H9 (cell line): ENCODE data around the gene CTPS1. TPM values are rescaled to one million over a fixed set of nuclear protein-coding genes. Genes with fewer than 3 reads are reported as not detected.

Experiments used
- DNase-seq: peaks from one replicate; pipeline ENCODE4 v3.0.0-alpha.2; 2017
- H2AFZ ChIP-seq: one replicate; pipeline ENCODE4 v1.6.1; 2013; ENCODE audit warnings: mild to moderate bottlenecking, low read length, control low read depth, moderate library complexity
- H2AK5ac ChIP-seq: 2 replicates; pipeline ENCODE4 v1.6.1; 2013; ENCODE audit warnings: low read length, control low read depth, mixed read lengths; ENCODE audit not compliant: insufficient read length
- H2BK120ac ChIP-seq: one replicate; pipeline ENCODE4 v1.6.1; 2013; ENCODE audit warnings: low read depth, mild to moderate bottlenecking, low read length, control low read depth, inconsistent platforms; ENCODE audit not compliant: poor library complexity, severe bottlenecking
- H2BK12ac ChIP-seq: 2 replicates; pipeline ENCODE4 v1.6.1; 2013; ENCODE audit warnings: low read length, control low read depth, mixed read lengths, low read depth; ENCODE audit not compliant: insufficient read length
- H2BK15ac ChIP-seq: 2 replicates; pipeline ENCODE4 v1.6.1; 2013; ENCODE audit warnings: low read depth, low read length, control low read depth
- H2BK20ac ChIP-seq: one replicate; pipeline ENCODE4 v1.6.1; 2013; ENCODE audit warnings: low read depth, mild to moderate bottlenecking, low read length, control low read depth, inconsistent platforms; ENCODE audit not compliant: poor library complexity, severe bottlenecking
- H2BK5ac ChIP-seq: 2 replicates; pipeline ENCODE4 v1.6.1; 2013; ENCODE audit warnings: low read length, control low read depth, mixed read lengths; ENCODE audit not compliant: insufficient read length
- H3K14ac ChIP-seq: 2 replicates; pipeline ENCODE4 v1.6.1; 2013; ENCODE audit warnings: low read length, control low read depth; ENCODE audit not compliant: insufficient read depth
- H3K18ac ChIP-seq: 2 replicates; pipeline ENCODE4 v1.6.1; 2013; ENCODE audit warnings: low read depth, mild to moderate bottlenecking, mixed read lengths, low read length, control low read depth; ENCODE audit not compliant: insufficient read length
- H3K23ac ChIP-seq: 2 replicates; pipeline ENCODE4 v1.6.1; 2013; ENCODE audit warnings: low read length, control low read depth, mixed read lengths, low read depth; ENCODE audit not compliant: insufficient read length
- H3K23me2 ChIP-seq: 2 replicates; pipeline ENCODE4 v1.6.1; 2013; ENCODE audit warnings: low read depth, mild to moderate bottlenecking, mixed read lengths, low read length, control low read depth; ENCODE audit not compliant: insufficient read length, poor library complexity, severe bottlenecking
- H3K27ac ChIP-seq: 2 replicates; pipeline ENCODE4 v1.5.1; 2013; ENCODE audit warnings: low read length, control low read depth, mixed read lengths, low read depth; ENCODE audit not compliant: insufficient read length
- H3K27me3 ChIP-seq: 2 replicates; pipeline ENCODE4 v1.6.1; 2013; ENCODE audit warnings: low read length, control low read depth, inconsistent platforms; ENCODE audit not compliant: insufficient read depth
- H3K4ac ChIP-seq: 2 replicates; pipeline ENCODE4 v1.6.1; 2013; ENCODE audit warnings: low read depth, mild to moderate bottlenecking, control low read depth, inconsistent platforms, low read length, moderate library complexity
- H3K4me1 ChIP-seq: 2 replicates; pipeline ENCODE4 v1.6.1; 2013; ENCODE audit warnings: low read length, control low read depth, inconsistent platforms; ENCODE audit not compliant: insufficient read depth
- H3K4me2 ChIP-seq: 2 replicates; pipeline ENCODE4 v1.6.1; 2013; ENCODE audit warnings: low read length, control low read depth, mixed read lengths; ENCODE audit not compliant: insufficient read length, insufficient read depth
- H3K56ac ChIP-seq: 2 replicates; pipeline ENCODE4 v1.6.1; 2013; ENCODE audit warnings: low read depth, mild to moderate bottlenecking, mixed read lengths, low read length, control low read depth; ENCODE audit not compliant: insufficient read length
- H3K79me1 ChIP-seq: 2 replicates; pipeline ENCODE4 v1.6.1; 2013; ENCODE audit warnings: low read depth, mild to moderate bottlenecking, moderate library complexity, low read length, control low read depth, inconsistent platforms; ENCODE audit not compliant: insufficient read depth, poor library complexity, severe bottlenecking
- H3K79me2 ChIP-seq: 2 replicates; pipeline ENCODE4 v1.6.1; 2013; ENCODE audit warnings: low read length, control low read depth, inconsistent platforms; ENCODE audit not compliant: insufficient read depth
- H3K9ac ChIP-seq: 2 replicates; pipeline ENCODE4 v1.6.1; 2013; ENCODE audit warnings: low read length, control low read depth, mixed read lengths; ENCODE audit not compliant: insufficient read length; ENCODE audit errors: extremely low read depth
- H3K9me3 ChIP-seq: one replicate; pipeline ENCODE4 v1.6.1; 2013; ENCODE audit warnings: low read depth, low read length, inconsistent platforms; ENCODE audit not compliant: control insufficient read depth
- H3T11ph ChIP-seq: one replicate; pipeline ENCODE4 v1.6.1; 2013; ENCODE audit warnings: mild to moderate bottlenecking, low read length, control low read depth, inconsistent platforms
- H4K20me1 ChIP-seq: one replicate; pipeline ENCODE4 v1.6.1; 2013; ENCODE audit not compliant: control insufficient read depth, insufficient read length, insufficient read depth
- H4K5ac ChIP-seq: 2 replicates; pipeline ENCODE4 v1.6.1; 2013; ENCODE audit warnings: low read depth, mild to moderate bottlenecking, mixed read lengths, low read length, control low read depth; ENCODE audit not compliant: insufficient read length
- H4K8ac ChIP-seq: replicated peaks from 2 replicates; pipeline ENCODE4 v1.6.1; 2013; ENCODE audit warnings: low read length, control low read depth, mixed read lengths, low read depth; ENCODE audit not compliant: insufficient read length
- H4K91ac ChIP-seq: 2 replicates; pipeline ENCODE4 v1.6.1; 2013; ENCODE audit warnings: low read depth, mild to moderate bottlenecking, moderate library complexity, mixed read lengths, low read length, control low read depth; ENCODE audit not compliant: insufficient read length
- H3K27ac Mint-ChIP-seq, 3 experiments: 2 replicates in 2 of 3; 3 replicates in 1 of 3; pipeline ENCODE4 v1.8.0; 2020 to 2021; ENCODE audit warnings: mixed read lengths in 3 of 3, mild to moderate bottlenecking in 1 of 3, moderate library complexity in 1 of 3
- H3K27me3 Mint-ChIP-seq: 2 replicates; pipeline ENCODE4 v1.8.0; 2021; ENCODE audit warnings: low read depth, mild to moderate bottlenecking, moderate library complexity, mixed read lengths
- H3K36me3 Mint-ChIP-seq, 3 experiments: 2 replicates in 2 of 3; 3 replicates in 1 of 3; pipeline ENCODE4 v1.8.0; 2020 to 2021; ENCODE audit warnings: low read depth in 3 of 3, mixed read lengths in 3 of 3; ENCODE audit not compliant: insufficient read depth in 1 of 3
- H3K4me1 Mint-ChIP-seq, 2 experiments: 2 replicates each; pipeline ENCODE4 v1.8.0; 2020; ENCODE audit warnings: mixed read lengths in 2 of 2
- H3K4me3 Mint-ChIP-seq, 2 experiments: 2 replicates in 1 of 2; 3 replicates in 1 of 2; pipeline ENCODE4 v1.8.0; 2020 to 2021; ENCODE audit warnings: mild to moderate bottlenecking in 2 of 2, mixed read lengths in 2 of 2, moderate library complexity in 1 of 2
- H3K9me3 Mint-ChIP-seq, 2 experiments: 2 replicates in 1 of 2; 3 replicates in 1 of 2; pipeline ENCODE4 v1.8.0; 2020; ENCODE audit warnings: mild to moderate bottlenecking in 2 of 2, mixed read lengths in 2 of 2, moderate library complexity in 1 of 2
- CTCF ChIP-seq: fragments of 200-600 bp; sonication (generic); conservative IDR thresholded peaks from 3 replicates; pipeline ENCODE4 v1.8.0; 2021; ENCODE audit warnings: antibody characterized with exemption, mild to moderate bottlenecking
- WGBS: extraction: QIAGEN DNeasy Blood & Tissue Kit; methylation state at CpG from one replicate; pipeline ENCODE4 v1.1.7; 2013; ENCODE audit warnings: missing lambda C conversion rate, low lambda C conversion rate, mixed read lengths; ENCODE audit not compliant: insufficient read length; ENCODE audit errors: extremely low coverage; 5-methylcytosine and 5-hydroxymethylcytosine counted together
- total RNA-seq: library from RNA; stranded (reverse); gene quantifications from 2 replicates; pipeline ENCODE4 v1.2.1, GENCODE V29; 2021

CTPS1 gene
- total RNA-seq, 1 experiment from 2014 or later, result 105 TPM

DNA sequence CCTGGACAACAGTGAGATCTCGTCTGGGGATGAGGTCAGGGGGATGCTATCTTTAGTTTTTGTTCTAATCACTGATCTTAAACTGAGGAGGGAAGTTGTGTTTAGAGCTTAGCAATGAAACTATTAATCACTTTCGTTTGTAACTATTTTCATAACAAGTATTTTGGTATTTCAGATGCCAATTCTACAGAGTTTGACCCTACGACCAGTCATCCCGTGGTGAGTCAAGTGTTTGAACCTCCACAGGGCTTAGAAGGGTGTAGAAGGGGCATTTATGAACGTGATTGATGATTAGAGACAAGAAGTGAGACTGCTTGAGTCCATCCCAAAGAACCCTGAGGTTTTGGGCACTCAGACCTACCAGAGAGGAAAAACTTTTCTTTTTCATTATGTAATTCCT lies 26.4 kb downstream of the CTPS1 start:
- Histone ChIP-seq H3T11ph (no peak overlapping the region), H2BK15ac (no peak overlapping the region), H3K14ac (no peak overlapping the region), H3K23me2 (no peaks in the 10 kb centered on the region), H4K91ac (no peak overlapping the region), H3K23ac (no peak overlapping the region), H2BK120ac (no peak overlapping the region), H3K56ac (no peak overlapping the region), H2BK5ac (no peak overlapping the region), H3K27me3 (no peaks in the 10 kb centered on the region), H3K4me2 (no peak overlapping the region), H3K18ac (no peak overlapping the region), H2BK12ac (no peak overlapping the region), H2BK20ac (no peak overlapping the region), H2AFZ (no peak overlapping the region), H4K8ac (no peak overlapping the region), H2AK5ac (no peak overlapping the region), H3K27ac (no peak overlapping the region), H4K5ac (no peak overlapping the region), H3K4me1 (no peaks in the 10 kb centered on the region), H3K9me3 (no peaks in the 10 kb centered on the region), H3K79me1 (no peaks in the 10 kb centered on the region), H3K9ac (no peak overlapping the region), H3K79me2 (no peaks in the 10 kb centered on the region), H3K4ac (no peak overlapping the region), H4K20me1 (no peaks in the 10 kb centered on the region)
- no CpG with 5 or more reads among the region's 5 CpGs for WGBS
- TF ChIP-seq CTCF, result no peak
- H3K9me3 Mint-ChIP-seq, result no peaks in the 10 kb centered on the region
- no peaks in the 10 kb centered on the region for H3K27me3 Mint-ChIP-seq
- H3K4me3 Mint-ChIP-seq, result no peak overlapping the region
- DNase-seq, result no peak
- peaks cover 62 to 99% (median 92%) of the 10 kb centered on the region in 3 experiments; a peak in 6 of 7 replicates for H3K36me3 Mint-ChIP-seq
- H3K4me1 Mint-ChIP-seq, result no peaks in the 10 kb centered on the region
- H3K27ac Mint-ChIP-seq, result peak overlapping the region in 1 of 3 experiments; percentile 5; a peak in 1 of 7 replicates
